Measurements from ENCODE around the gene SLC25A31. TPM values are rescaled to one million over a fixed set of nuclear protein-coding genes. Genes with fewer than 3 reads are reported as not detected.

The SLC25A31 gene
- total RNA-seq = not detected

- Histone ChIP-seq H3K27me3 (no peaks in the 10 kb centered on the region), H3K36me3 (no peaks in the 10 kb centered on the region), H3K4me3 (no peak within 1 kb of the TSS), H3K27ac (no peak within 1 kb of the TSS), H3K4me1 (no peaks in the 10 kb centered on the region), H3K9me3 (no peaks in the 10 kb centered on the region)
- TF ChIP-seq CTCF (IDR thresholded peaks at IDR 0.05 in 4 of 5, conservative IDR thresholded peaks at IDR 0.05 in 1 of 5) (no peak), POLR2A (IDR thresholded peaks at IDR 0.05) (no peak)
- no peak for ATAC-seq
- DNase-seq = no peak
- intact Hi-C loops (cut with DNase I; ENCODE audit: low total_unique reads) (no loop called here), in situ Hi-C loops (cut with MboI; ENCODE audit: low sequenced_read_pairs in 4 of 4) (loop anchor here (5.0 to 25.0 kb wide), 3 partner anchors 118 to 128 kb away; no protein-coding TSS in a partner anchor)
These were observed at the start of gene SLC25A31 for GRCh38 chr4:127730142-127730913. Gene SLC25A31 (plus strand): TSS chr4:127730400. CDS start chr4:127730546, 146 bp downstream.

GRCh38 chr4:127685292-127685691 lies 44.9 kb upstream of the SLC25A31 start:
- H3K4me1 ChIP-seq = no peaks in the 10 kb centered on the region
- H3K27ac ChIP-seq = no peak overlapping the region
- no peaks in the 10 kb centered on the region for H3K9me3 ChIP-seq
- no peaks in the 10 kb centered on the region for H3K36me3 ChIP-seq
- DNase-seq (no peak), ATAC-seq (no peak)
- H3K4me3 ChIP-seq = no peak overlapping the region
- in situ Hi-C loops (cut with MboI; ENCODE audit: low sequenced_read_pairs in 4 of 4) (no loop called here), intact Hi-C loops (cut with DNase I; ENCODE audit: low total_unique reads) (no loop called here)
- no peak for TF ChIP-seq CTCF (IDR thresholded peaks at IDR 0.05 in 4 of 5, conservative IDR thresholded peaks at IDR 0.05 in 1 of 5)
- no peak for TF ChIP-seq POLR2A (IDR thresholded peaks at IDR 0.05)
- H3K27me3 ChIP-seq = no peaks in the 10 kb centered on the region

GRCh38 chr4:127686658-127687057 lies 43.5 kb upstream of the SLC25A31 start:
- H3K4me3 ChIP-seq = no peak overlapping the region
- H3K4me1 ChIP-seq = no peaks in the 10 kb centered on the region
- ATAC-seq (no peak), DNase-seq (no peak)
- H3K27ac ChIP-seq = no peak overlapping the region
- in situ Hi-C loops (cut with MboI; ENCODE audit: low sequenced_read_pairs in 4 of 4) = no loop called here
- TF ChIP-seq POLR2A (IDR thresholded peaks at IDR 0.05) = no peak
- TF ChIP-seq CTCF (IDR thresholded peaks at IDR 0.05 in 4 of 5, conservative IDR thresholded peaks at IDR 0.05 in 1 of 5) = no peak
- no peaks in the 10 kb centered on the region for H3K36me3 ChIP-seq
- no peaks in the 10 kb centered on the region for H3K9me3 ChIP-seq
- intact Hi-C loops (cut with DNase I; ENCODE audit: low total_unique reads) = no loop called here
- no peaks in the 10 kb centered on the region for H3K27me3 ChIP-seq

- H3K36me3 ChIP-seq = no peaks in the 10 kb centered on the region
- intact Hi-C loops (cut with DNase I; ENCODE audit: low total_unique reads) (no loop called here), in situ Hi-C loops (cut with MboI; ENCODE audit: low sequenced_read_pairs in 4 of 4) (no loop called here)
- H3K27ac ChIP-seq = no peak overlapping the region
- H3K4me1 ChIP-seq = no peaks in the 10 kb centered on the region
- H3K27me3 ChIP-seq = no peaks in the 10 kb centered on the region
- H3K4me3 ChIP-seq = no peak overlapping the region
- no peaks in the 10 kb centered on the region for H3K9me3 ChIP-seq
- no peak for DNase-seq
- ATAC-seq = no peak
- no peak for TF ChIP-seq CTCF (IDR thresholded peaks at IDR 0.05 in 4 of 5, conservative IDR thresholded peaks at IDR 0.05 in 1 of 5)
- no peak for TF ChIP-seq POLR2A (IDR thresholded peaks at IDR 0.05)
These were observed 42.6 kb upstream of the SLC25A31 start for GRCh38 chr4:127687580-127687979.
